IPS-18c (cell line): ENCODE results near the gene CCDC117.
"Not testable (repeated sequence)": the region's sequence is repeated elsewhere in the genome, so short reads cannot be mapped to it uniquely, and the experiment has no call there.

Experiments
- H3K4me3 ChIP-seq: 2 replicates; pipeline ENCODE4 v1.7.0; 2013; ENCODE audit warnings: low read depth, mild to moderate bottlenecking, low read length, moderate library complexity; ENCODE audit not compliant: insufficient read depth
- H3K9me3 ChIP-seq: one replicate; pipeline ENCODE4 v1.6.1; 2013; ENCODE audit warnings: mild to moderate bottlenecking, low read length, moderate library complexity; ENCODE audit not compliant: control insufficient read depth, insufficient read depth

The CCDC117 gene

GRCh38 chr22:28772633-28773460 is at the start of gene CCDC117:
Gene CCDC117 (plus strand): TSS chr22:28772695. CDS start chr22:28772850, 155 bp downstream.
- Histone ChIP-seq H3K9me3 (peaks cover 5% of the 10 kb centered on the region), H3K4me3 (peak within 1 kb of the TSS; percentile 83)

- Histone ChIP-seq H3K4me3 (no peak overlapping the region), H3K9me3 (no peaks in the 10 kb centered on the region)
These were observed 44.5 kb upstream of the CCDC117 start for GRCh38 chr22:28728002-28728401.

GRCh38 chr22:28728621-28729313 is 43.7 kb upstream of the CCDC117 start:
- Histone ChIP-seq H3K4me3 (no peak overlapping the region), H3K9me3 (no peaks in the 10 kb centered on the region)

- H3K4me3 ChIP-seq = no peak overlapping the region
- H3K9me3 ChIP-seq = no peaks in the 10 kb centered on the region
These were observed 42.3 kb upstream of the CCDC117 start for GRCh38 chr22:28730179-28730578.

- H3K4me3 ChIP-seq = no peak overlapping the region
- no peaks in the 10 kb centered on the region for H3K9me3 ChIP-seq
These were observed 38.1 kb upstream of the CCDC117 start for GRCh38 chr22:28734393-28734792.

GRCh38 chr22:28736301-28737155 is 36.0 kb upstream of the CCDC117 start:
- Histone ChIP-seq H3K4me3 (no peak overlapping the region), H3K9me3 (no peaks in the 10 kb centered on the region)

- no peak overlapping the region for H3K4me3 ChIP-seq
- no peaks in the 10 kb centered on the region for H3K9me3 ChIP-seq
These were observed 34.8 kb upstream of the CCDC117 start for GRCh38 chr22:28737701-28738100.

GRCh38 chr22:28738876-28739275 is 33.6 kb upstream of the CCDC117 start:
- not testable (repeated sequence) for H3K4me3 ChIP-seq, H3K9me3 ChIP-seq

- H3K4me3 ChIP-seq = peak overlapping the region; percentile 100; the same call in 1 of the 2 replicates
- no peaks in the 10 kb centered on the region for H3K9me3 ChIP-seq
These were observed 31.2 kb upstream of the CCDC117 start for GRCh38 chr22:28741200-28741784.

- H3K4me3 ChIP-seq = peak within 1 kb of the TSS; percentile 100
These were observed 30.5 kb upstream of the CCDC117 start, which contains the start of the genes CHEK2 and HSCB for GRCh38 chr22:28741785-28742561. Gene CHEK2 (minus strand): TSS chr22:28741820. CDS start chr22:28734721, 7,099 bp downstream. Gene HSCB (plus strand): TSS chr22:28742039. CDS start chr22:28742096, 57 bp downstream.

GRCh38 chr22:28742562-28742962 is 29.9 kb upstream of the CCDC117 start:
- no peaks in the 10 kb centered on the region for H3K9me3 ChIP-seq
- H3K4me3 ChIP-seq = peak overlapping the region; percentile 100

More at GRCh38 chr22:28741785-28742561, 30.5 kb upstream of the CCDC117 start, which contains the start of the genes CHEK2 and HSCB:
- H3K9me3 ChIP-seq = no peaks in the 10 kb centered on the region

GRCh38 chr22:28743852-28744251 is 28.6 kb upstream of the CCDC117 start:
- H3K4me3 ChIP-seq = no peak overlapping the region
- H3K9me3 ChIP-seq = no peaks in the 10 kb centered on the region

- Histone ChIP-seq H3K9me3 (no peaks in the 10 kb centered on the region), H3K4me3 (no peak overlapping the region)
These were observed 22.0 kb upstream of the CCDC117 start for GRCh38 chr22:28750471-28750881.

GRCh38 chr22:28754512-28754911 is 18.0 kb upstream of the CCDC117 start:
- H3K4me3 ChIP-seq, H3K9me3 ChIP-seq: not testable (repeated sequence)

GRCh38 chr22:28759861-28760560 is 12.5 kb upstream of the CCDC117 start:
- Histone ChIP-seq H3K9me3 (peaks cover 4% of the 10 kb centered on the region), H3K4me3 (no peak overlapping the region)

- H3K9me3 ChIP-seq = peaks cover 4% of the 10 kb centered on the region
These were observed 11.1 kb upstream of the CCDC117 start for GRCh38 chr22:28761449-28761755.

More at GRCh38 chr22:28761449-28761755, 11.1 kb upstream of the CCDC117 start:
- no peak overlapping the region for H3K4me3 ChIP-seq
